ENCODE data around the gene MAB21L1.

GRCh38 chr13:35500144-35500543 lies 23.7 kb upstream of the MAB21L1 start:
- TF ChIP-seq, protein P1, sequence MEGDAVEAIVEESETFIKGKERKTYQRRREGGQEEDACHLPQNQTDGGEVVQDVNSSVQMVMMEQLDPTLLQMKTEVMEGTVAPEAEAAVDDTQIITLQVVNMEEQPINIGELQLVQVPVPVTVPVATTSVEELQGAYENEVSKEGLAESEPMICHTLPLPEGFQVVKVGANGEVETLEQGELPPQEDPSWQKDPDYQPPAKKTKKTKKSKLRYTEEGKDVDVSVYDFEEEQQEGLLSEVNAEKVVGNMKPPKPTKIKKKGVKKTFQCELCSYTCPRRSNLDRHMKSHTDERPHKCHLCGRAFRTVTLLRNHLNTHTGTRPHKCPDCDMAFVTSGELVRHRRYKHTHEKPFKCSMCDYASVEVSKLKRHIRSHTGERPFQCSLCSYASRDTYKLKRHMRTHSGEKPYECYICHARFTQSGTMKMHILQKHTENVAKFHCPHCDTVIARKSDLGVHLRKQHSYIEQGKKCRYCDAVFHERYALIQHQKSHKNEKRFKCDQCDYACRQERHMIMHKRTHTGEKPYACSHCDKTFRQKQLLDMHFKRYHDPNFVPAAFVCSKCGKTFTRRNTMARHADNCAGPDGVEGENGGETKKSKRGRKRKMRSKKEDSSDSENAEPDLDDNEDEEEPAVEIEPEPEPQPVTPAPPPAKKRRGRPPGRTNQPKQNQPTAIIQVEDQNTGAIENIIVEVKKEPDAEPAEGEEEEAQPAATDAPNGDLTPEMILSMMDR (IDR thresholded peaks at IDR 0.05; ENCODE audit: extremely low read depth in 1 of 2, insufficient read depth in 1 of 2, low read depth in 1 of 2, low read length in 2 of 2) = no peak
- no peak for TF ChIP-seq POLR2AphosphoS5 (IDR thresholded peaks at IDR 0.05; ENCODE audit: insufficient read depth, low read depth, low read length)
- no peak for TF ChIP-seq POLR2A (IDR thresholded peaks at IDR 0.05; ENCODE audit: low read depth, low read length)
- no peak for TF ChIP-seq EZH2 (IDR thresholded peaks at IDR 0.05; ENCODE audit: borderline replicate concordance, low read depth, low read length, severe bottlenecking)
- TF ChIP-seq FOS (IDR thresholded peaks at IDR 0.05; ENCODE audit: borderline replicate concordance, insufficient read depth, low read length) = no peak
- TF ChIP-seq, protein P2, sequence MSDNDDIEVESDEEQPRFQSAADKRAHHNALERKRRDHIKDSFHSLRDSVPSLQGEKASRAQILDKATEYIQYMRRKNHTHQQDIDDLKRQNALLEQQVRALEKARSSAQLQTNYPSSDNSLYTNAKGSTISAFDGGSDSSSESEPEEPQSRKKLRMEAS (IDR thresholded peaks at IDR 0.05; ENCODE audit: insufficient read depth, insufficient read length) = no peak
- no peak for TF ChIP-seq JUN (IDR thresholded peaks at IDR 0.05; ENCODE audit: borderline replicate concordance, insufficient read depth, insufficient read length, low read depth)
- no peak for TF ChIP-seq MYC (IDR thresholded peaks at IDR 0.05; ENCODE audit: low read depth, low read length)
- TF ChIP-seq GATA2 (IDR thresholded peaks at IDR 0.05; ENCODE audit: insufficient read depth, insufficient read length, low read depth, low read length) = no peak

Measured in endothelial cell of umbilical vein (primary cell).